Measurements from ENCODE around the gene MCM3AP. TPM values are rescaled to one million over a fixed set of nuclear protein-coding genes. Genes with fewer than 3 reads are reported as not detected.
A peak's percentile ranks its signal among the peaks of the same experiment; 100 is the strongest.

The MCM3AP gene
- total and polyA plus RNA-seq, 7 donors: 44.0 to 104 (median 79.9) TPM

- intact Hi-C loops (cut with DNase I): no loop called here
- WGBS, 3 donors: 85 to 90% (median 90%) methylated on average over 15 to 20 of the region's 20 CpGs
- Histone ChIP-seq H3K36me3 (ENCODE audit: insufficient read depth in 1 of 2, low read depth in 1 of 2) (peaks cover 0 to 75% of the 10 kb centered on the region in 2 donors), H3K27ac (no peak overlapping the region), H3K9me3 (no peaks in the 10 kb centered on the region), H3K4me3 (no peak overlapping the region), H3K27me3 (ENCODE audit: insufficient read depth in 3 of 3, low read length in 2 of 3) (no peaks in the 10 kb centered on the region), H3K4me1 (no peaks in the 10 kb centered on the region)
- TF ChIP-seq, protein P1, sequence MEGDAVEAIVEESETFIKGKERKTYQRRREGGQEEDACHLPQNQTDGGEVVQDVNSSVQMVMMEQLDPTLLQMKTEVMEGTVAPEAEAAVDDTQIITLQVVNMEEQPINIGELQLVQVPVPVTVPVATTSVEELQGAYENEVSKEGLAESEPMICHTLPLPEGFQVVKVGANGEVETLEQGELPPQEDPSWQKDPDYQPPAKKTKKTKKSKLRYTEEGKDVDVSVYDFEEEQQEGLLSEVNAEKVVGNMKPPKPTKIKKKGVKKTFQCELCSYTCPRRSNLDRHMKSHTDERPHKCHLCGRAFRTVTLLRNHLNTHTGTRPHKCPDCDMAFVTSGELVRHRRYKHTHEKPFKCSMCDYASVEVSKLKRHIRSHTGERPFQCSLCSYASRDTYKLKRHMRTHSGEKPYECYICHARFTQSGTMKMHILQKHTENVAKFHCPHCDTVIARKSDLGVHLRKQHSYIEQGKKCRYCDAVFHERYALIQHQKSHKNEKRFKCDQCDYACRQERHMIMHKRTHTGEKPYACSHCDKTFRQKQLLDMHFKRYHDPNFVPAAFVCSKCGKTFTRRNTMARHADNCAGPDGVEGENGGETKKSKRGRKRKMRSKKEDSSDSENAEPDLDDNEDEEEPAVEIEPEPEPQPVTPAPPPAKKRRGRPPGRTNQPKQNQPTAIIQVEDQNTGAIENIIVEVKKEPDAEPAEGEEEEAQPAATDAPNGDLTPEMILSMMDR (IDR thresholded peaks at IDR 0.05): no peak
- peak in 1 of 4 donors; percentile 24 for ATAC-seq
- no peak for DNase-seq
Measured at GRCh38 chr21:46215436-46216131, 69.8 kb downstream of the MCM3AP start.

- 90 to 94% (median 92%) methylated on average over 27 of the region's 27 CpGs for WGBS, 3 donors
- TF ChIP-seq, protein P1 (IDR thresholded peaks at IDR 0.05): no peak
Measured at GRCh38 chr21:46214478-46215340, 70.7 kb downstream of the MCM3AP start.

DNA sequence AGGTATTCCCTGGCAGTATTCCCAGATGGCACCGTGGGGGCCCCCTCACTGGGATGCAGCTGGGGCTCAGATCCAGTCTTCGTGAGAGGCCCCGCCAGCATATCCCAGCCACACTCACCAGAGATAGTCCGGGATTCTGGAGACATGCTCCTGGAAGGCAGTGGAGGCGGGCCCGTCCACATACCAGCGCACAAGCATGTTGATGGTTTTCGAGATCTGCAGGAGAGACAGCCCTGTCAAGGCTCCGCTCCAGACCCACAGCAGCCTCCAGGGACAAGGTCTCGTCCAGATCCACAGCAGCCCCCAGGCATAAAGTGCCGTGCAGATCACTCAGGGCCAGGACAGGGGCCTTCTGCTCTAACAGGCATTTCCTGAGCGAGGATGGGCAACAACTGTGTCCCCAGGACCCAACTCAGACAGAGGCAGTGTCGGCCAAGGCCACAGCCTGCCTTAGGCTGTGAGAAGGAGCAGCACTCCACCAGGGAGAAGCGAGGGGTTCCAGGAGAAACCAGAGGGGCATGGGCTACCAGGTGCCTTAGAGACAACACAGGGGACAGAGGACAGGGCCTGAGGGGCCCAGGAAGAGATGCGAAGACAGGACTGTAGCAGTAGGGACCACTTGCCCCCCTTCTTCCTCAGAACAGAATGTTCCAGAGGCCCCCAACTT, 71.7 kb downstream of the MCM3AP start:
- 84 to 88% (median 85%) methylated on average over 15 of the region's 15 CpGs for WGBS, 3 donors
- no peaks in the 10 kb centered on the region for H3K9me3 ChIP-seq
- intact Hi-C loops (cut with DNase I): no loop called here

More at GRCh38 chr21:46214478-46215340, 70.7 kb downstream of the MCM3AP start:
- DNase-seq (no peak), ATAC-seq (no peak)
- no peak overlapping the region for H3K4me3 ChIP-seq
- no peak overlapping the region for H3K27ac ChIP-seq
- intact Hi-C loops (cut with DNase I): no loop called here
- peaks cover 0 to 73% of the 10 kb centered on the region in 2 donors for H3K36me3 ChIP-seq (ENCODE audit: insufficient read depth in 1 of 2, low read depth in 1 of 2)
- H3K27me3 ChIP-seq (ENCODE audit: insufficient read depth in 3 of 3, low read length in 2 of 3): no peaks in the 10 kb centered on the region
- H3K9me3 ChIP-seq: no peaks in the 10 kb centered on the region
- H3K4me1 ChIP-seq: no peaks in the 10 kb centered on the region

GRCh38 chr21:46212721-46213484, 72.5 kb downstream of the MCM3AP start:
- no peaks in the 10 kb centered on the region for H3K4me1 ChIP-seq
- TF ChIP-seq, protein P1 (IDR thresholded peaks at IDR 0.05): no peak
- no peaks in the 10 kb centered on the region for H3K27me3 ChIP-seq (ENCODE audit: insufficient read depth in 3 of 3, low read length in 2 of 3)
- no peak overlapping the region for H3K27ac ChIP-seq
- DNase-seq (no peak), ATAC-seq (no peak)
- no peaks in the 10 kb centered on the region for H3K9me3 ChIP-seq
- no peak overlapping the region for H3K4me3 ChIP-seq
- intact Hi-C loops (cut with DNase I): no loop called here
- WGBS, 3 donors: 91 to 94% (median 92%) methylated on average over 18 of the region's 18 CpGs
- peaks cover 0 to 82% of the 10 kb centered on the region in 2 donors for H3K36me3 ChIP-seq (ENCODE audit: insufficient read depth in 1 of 2, low read depth in 1 of 2)

More for the DNA sequence above, 71.7 kb downstream of the MCM3AP start:
- TF ChIP-seq, protein P1 (IDR thresholded peaks at IDR 0.05): no peak
- no peaks in the 10 kb centered on the region for H3K27me3 ChIP-seq (ENCODE audit: insufficient read depth in 3 of 3, low read length in 2 of 3)
- ATAC-seq: no peak
- no peak overlapping the region for H3K27ac ChIP-seq
- DNase-seq: no peak
- H3K4me3 ChIP-seq: no peak overlapping the region
- H3K36me3 ChIP-seq (ENCODE audit: insufficient read depth in 1 of 2, low read depth in 1 of 2): peaks cover 0 to 73% of the 10 kb centered on the region in 2 donors
- H3K4me1 ChIP-seq: no peaks in the 10 kb centered on the region

Data from psoas muscle (tissue), 8 donors.